HepG2 (cell line): ENCODE results near the gene SMIM36.

Experiments
- ETV5 ChIP-seq: IDR thresholded peaks from 2 replicates; pipeline ENCODE4 v1.6.1; 2018; ENCODE audit warnings: missing biosample characterization, missing genetic modification reagents, inconsistent platforms, borderline replicate concordance
- MYC ChIP-seq: sonication (generic); formaldehyde crosslinking; IDR thresholded peaks from 2 replicates; pipeline ENCODE4 v1.9.0; 2021; ENCODE audit warnings: missing genetic modification reagents, borderline replicate concordance
- STAG1 ChIP-seq: sonication (generic); formaldehyde crosslinking; IDR thresholded peaks from 2 replicates; pipeline ENCODE4 v1.4.0; 2020; ENCODE audit warnings: missing genetic modification reagents
- ZNF703 ChIP-seq: sonication (generic); formaldehyde crosslinking; IDR thresholded peaks from 2 replicates; pipeline ENCODE4 v1.5.1; 2020; ENCODE audit warnings: missing genetic modification reagents, mild to moderate bottlenecking, moderate library complexity, borderline replicate concordance

GRCh38 chr17:55533608-55534007, 22.4 kb upstream of the SMIM36 start:
- no peak for TF ChIP-seq ZNF703
- no peak for TF ChIP-seq MYC (CRISPR knock-in tag)
- no peak for TF ChIP-seq ETV5 (CRISPR knock-in tag)
- no peak for TF ChIP-seq STAG1 (CRISPR knock-in tag)
